A204.1 (cell line): ENCODE measurements around the gene PPP2R1B.

ENCODE experiments used
- FAIRE-seq: peaks from 2 replicates; lab custom pipeline; 2012; peaks lifted over from hg19 to GRCh38; lab: Jason Lieb, UNC

PPP2R1B gene

GRCh38 chr11:111748035-111748804, 18.0 kb downstream of the PPP2R1B start:
- no peak for FAIRE-seq

- FAIRE-seq = no peak
Observed at GRCh38 chr11:111745719-111746504, 20.3 kb downstream of the PPP2R1B start.

- FAIRE-seq = no peak
Observed at GRCh38 chr11:111743700-111744099, 22.5 kb downstream of the PPP2R1B start.

GRCh38 chr11:111741751-111742150, 24.4 kb downstream of the PPP2R1B start:
- no peak for FAIRE-seq

- no peak for FAIRE-seq
Observed at GRCh38 chr11:111739299-111739698, 26.9 kb downstream of the PPP2R1B start.

GRCh38 chr11:111737444-111738210, 28.6 kb downstream of the PPP2R1B start:
- no peak for FAIRE-seq

GRCh38 chr11:111736621-111737443, 29.4 kb downstream of the PPP2R1B start:
- FAIRE-seq = no peak

GRCh38 chr11:111736181-111736590, 30.0 kb downstream of the PPP2R1B start:
- no peak for FAIRE-seq

GRCh38 chr11:111735262-111736116, 30.7 kb downstream of the PPP2R1B start:
- no peak for FAIRE-seq

GRCh38 chr11:111734954-111735261, 31.3 kb downstream of the PPP2R1B start:
- no peak for FAIRE-seq

GRCh38 chr11:111734101-111734953, 31.9 kb downstream of the PPP2R1B start:
- no peak for FAIRE-seq

- FAIRE-seq = no peak
Observed at GRCh38 chr11:111733611-111734088, 32.5 kb downstream of the PPP2R1B start.

- no peak for FAIRE-seq
Observed at GRCh38 chr11:111733016-111733415, 33.2 kb downstream of the PPP2R1B start.

- FAIRE-seq = no peak
Observed at GRCh38 chr11:111731821-111732220, 34.4 kb downstream of the PPP2R1B start.

GRCh38 chr11:111730871-111731591, 35.2 kb downstream of the PPP2R1B start:
- FAIRE-seq = no peak

GRCh38 chr11:111729831-111730311, 36.3 kb downstream of the PPP2R1B start:
- no peak for FAIRE-seq

- FAIRE-seq = no peak
Observed at GRCh38 chr11:111729071-111729830, 36.9 kb downstream of the PPP2R1B start.

GRCh38 chr11:111727431-111727830, 38.8 kb downstream of the PPP2R1B start:
- FAIRE-seq = no peak
